H1 (cell line): ENCODE measurements around the gene OASL. TPM values are rescaled to one million over a fixed set of nuclear protein-coding genes. Genes with fewer than 3 reads are reported as not detected.

Experiments
- CTCF ChIA-PET: fragments of 300-600 bp; sonication (Branson Sonifier 250); formaldehyde crosslinking; loops from one replicate; lab custom pipeline; 2021; ENCODE audit not compliant: partially characterized antibody; lab: Charles Lee
- POLR2A ChIA-PET: fragments of 300-600 bp; sonication (Branson Sonifier 250); formaldehyde crosslinking; loops from one replicate; lab custom pipeline; 2021; ENCODE audit warnings: inconsistent platforms; ENCODE audit not compliant: partially characterized antibody; lab: Charles Lee
- DNase-seq, 2 experiments: peaks; one replicate each; pipeline versions ENCODE4 v3.0.0 to v3.0.0-alpha.2; 2010 to 2022; ENCODE audit warnings: low spot score in 2 of 2, low read depth in 1 of 2, mixed read lengths in 1 of 2
- FAIRE-seq: peaks from 2 replicates; lab custom pipeline; 2011; peaks lifted over from hg19 to GRCh38; lab: Jason Lieb, UNC
- H2AFZ ChIP-seq: 2 replicates; pipeline ENCODE4 v1.8.1; 2012; ENCODE audit warnings: low read length, inconsistent platforms
- H2AK5ac ChIP-seq: 2 replicates; pipeline ENCODE4 v1.6.1; 2013; ENCODE audit warnings: low read depth, low read length
- H2BK120ac ChIP-seq: replicated peaks from 2 replicates; pipeline ENCODE3; 2013; ENCODE audit warnings: low read depth, low read length, inconsistent platforms
- H2BK12ac ChIP-seq: 2 replicates; pipeline ENCODE4 v1.6.1; 2013; ENCODE audit warnings: low read depth, low read length
- H2BK15ac ChIP-seq: 2 replicates; pipeline ENCODE4 v1.6.1; 2013; ENCODE audit warnings: low read length
- H2BK20ac ChIP-seq: 2 replicates; pipeline ENCODE4 v1.6.1; 2013; ENCODE audit warnings: low read length
- H2BK5ac ChIP-seq: 2 replicates; pipeline ENCODE4 v1.6.1; 2013; ENCODE audit warnings: low read depth, low read length
- H3K14ac ChIP-seq: 2 replicates; pipeline ENCODE4 v1.6.1; 2013; ENCODE audit warnings: inconsistent platforms; ENCODE audit not compliant: insufficient read length
- H3K18ac ChIP-seq: 2 replicates; pipeline ENCODE4 v1.6.1; 2013; ENCODE audit warnings: low read length; ENCODE audit errors: extremely low read depth
- H3K23ac ChIP-seq: 2 replicates; pipeline ENCODE4 v1.6.1; 2013; ENCODE audit warnings: inconsistent platforms; ENCODE audit not compliant: insufficient read length
- H3K23me2 ChIP-seq: 2 replicates; pipeline ENCODE4 v1.6.1; 2013; ENCODE audit warnings: low read depth, low read length
- H3K27ac ChIP-seq: 2 replicates; pipeline ENCODE4 v1.6.1; 2011; ENCODE audit warnings: low read depth, low read length, inconsistent platforms
- H3K27me3 ChIP-seq, 4 experiments: replicated peaks in 1 of 4; 1 replicate in 1 of 4; 2 replicates in 3 of 4; pipeline versions ENCODE4 v1.6.1 to v1.8.1; 2011 to 2013; ENCODE audit warnings: low read length in 3 of 4, mild to moderate bottlenecking in 3 of 4, inconsistent platforms in 2 of 4, mixed read lengths in 2 of 4, moderate library complexity in 1 of 4; ENCODE audit not compliant: control insufficient read depth in 3 of 4, insufficient read depth in 3 of 4; ENCODE audit errors: extremely low read depth in 1 of 4
- H3K36me3 ChIP-seq, 4 experiments: 2 replicates each; pipeline versions ENCODE4 v1.6.1 to v1.8.1; 2011 to 2013; ENCODE audit warnings: mild to moderate bottlenecking in 4 of 4, low read length in 3 of 4, moderate library complexity in 2 of 4, control low read depth in 1 of 4, inconsistent platforms in 1 of 4; ENCODE audit not compliant: insufficient read depth in 4 of 4, control insufficient read depth in 2 of 4
- H3K4ac ChIP-seq: replicated peaks from 2 replicates; pipeline ENCODE3; 2013; ENCODE audit warnings: low read length, low read depth, mixed read lengths, inconsistent platforms; ENCODE audit not compliant: insufficient read length
- H3K4me1 ChIP-seq, 4 experiments: replicated peaks in 1 of 4; 1 replicate in 1 of 4; 2 replicates in 3 of 4; pipeline versions ENCODE4 v1.6.1 to v1.8.1; 2011 to 2013; ENCODE audit warnings: low read length in 3 of 4, inconsistent platforms in 2 of 4, mixed read lengths in 1 of 4; ENCODE audit not compliant: insufficient read depth in 4 of 4, control insufficient read depth in 3 of 4
- H3K4me2 ChIP-seq, 2 experiments: 2 replicates each; pipeline versions ENCODE4 v1.6.1 to v1.8.1; 2011 to 2013; ENCODE audit warnings: low read depth in 2 of 2, low read length in 2 of 2, control low read depth in 1 of 2, inconsistent platforms in 1 of 2, mild to moderate bottlenecking in 1 of 2; ENCODE audit not compliant: insufficient read depth in 1 of 2
- H3K4me3 ChIP-seq, 4 experiments: fragments of 200-600, 300-600 bp in 1 of 4; sonication (generic), shearing (Covaris generic), sonication (Bioruptor Twin) in 1 of 4; 2 replicates each; pipeline versions ENCODE4 v1.5.1 to v1.8.1; 2011 to 2016; ENCODE audit warnings: low read length in 4 of 4, low read depth in 3 of 4, control low read depth in 2 of 4, inconsistent platforms in 2 of 4, mild to moderate bottlenecking in 2 of 4, mixed read lengths in 1 of 4, moderate library complexity in 1 of 4; ENCODE audit not compliant: insufficient read depth in 2 of 4; ENCODE audit errors: extremely low read depth in 1 of 4
- H3K56ac ChIP-seq: replicated peaks from 2 replicates; pipeline ENCODE3; 2013; ENCODE audit warnings: low read depth, mild to moderate bottlenecking, mixed read lengths, low read length, inconsistent platforms; ENCODE audit not compliant: insufficient read length
- H3K79me1 ChIP-seq: 2 replicates; pipeline ENCODE4 v1.6.1; 2013; ENCODE audit warnings: low read depth, low read length, control low read depth
- H3K79me2 ChIP-seq, 2 experiments: 2 replicates each; pipeline versions ENCODE4 v1.6.1 to v1.8.1; 2012 to 2013; ENCODE audit warnings: low read length in 2 of 2, mild to moderate bottlenecking in 2 of 2, inconsistent platforms in 1 of 2; ENCODE audit not compliant: insufficient read depth in 2 of 2, control insufficient read depth in 1 of 2
- H3K9ac ChIP-seq, 4 experiments: replicated peaks in 1 of 4; 1 replicate in 1 of 4; 2 replicates in 3 of 4; pipeline versions ENCODE4 v1.6.1 to v1.8.1; 2011 to 2013; ENCODE audit warnings: low read depth in 3 of 4, low read length in 3 of 4, control low read depth in 2 of 4, mild to moderate bottlenecking in 2 of 4, moderate library complexity in 2 of 4, inconsistent platforms in 1 of 4; ENCODE audit errors: extremely low read depth in 1 of 4
- H3K9me3 ChIP-seq, 2 experiments: 2 replicates each; pipeline versions ENCODE4 v1.6.1 to v1.8.1; 2012 to 2013; ENCODE audit warnings: mild to moderate bottlenecking in 2 of 2, moderate library complexity in 2 of 2, control low read depth in 1 of 2, inconsistent platforms in 1 of 2, low read depth in 1 of 2, low read length in 1 of 2, mixed read lengths in 1 of 2; ENCODE audit not compliant: insufficient read depth in 2 of 2
- H4K20me1 ChIP-seq, 2 experiments: replicated peaks in 1 of 2; 2 replicates each; pipeline versions ENCODE3 to v1.8.1; 2011 to 2013; ENCODE audit warnings: inconsistent platforms in 2 of 2, low read length in 2 of 2, mild to moderate bottlenecking in 1 of 2; ENCODE audit not compliant: insufficient read depth in 2 of 2, control insufficient read depth in 1 of 2
- H4K5ac ChIP-seq: 2 replicates; pipeline ENCODE4 v1.6.1; 2013; ENCODE audit warnings: low read length, low read depth, mixed read lengths, inconsistent platforms; ENCODE audit not compliant: insufficient read length
- H4K8ac ChIP-seq: 2 replicates; pipeline ENCODE4 v1.8.0; 2013; ENCODE audit warnings: mild to moderate bottlenecking, moderate library complexity, low read length, inconsistent platforms; ENCODE audit not compliant: insufficient read depth; ENCODE audit errors: extremely low read depth
- H4K91ac ChIP-seq: replicated peaks from 2 replicates; pipeline ENCODE3; 2013; ENCODE audit warnings: low read length, mixed read lengths, inconsistent platforms; ENCODE audit not compliant: insufficient read length
- ASH2L ChIP-seq: fragments of 200-600, 300-600 bp; sonication (generic); IDR thresholded peaks from one replicate; pipeline ENCODE4 v1.7.1; 2017; ENCODE audit warnings: low read length
- BACH1 ChIP-seq: IDR thresholded peaks from 2 replicates; pipeline ENCODE4 v1.6.1; 2012; ENCODE audit warnings: low read length, improper control_type of control experiment
- BRCA1 ChIP-seq: IDR thresholded peaks from 2 replicates; pipeline ENCODE4 v1.6.1; 2012; ENCODE audit warnings: low read depth, low read length, improper control_type of control experiment
- CBX5 ChIP-seq: fragments of 300-800, 300-1000 bp; sonication (generic); IDR thresholded peaks from 2 replicates; pipeline ENCODE4 v1.7.1; 2016; ENCODE audit warnings: antibody characterized with exemption, low read length, low read depth
- CEBPB ChIP-seq: IDR thresholded peaks from 2 replicates; pipeline ENCODE4 v1.6.1; 2012; ENCODE audit warnings: low read depth, low read length
- CHD2 ChIP-seq: IDR thresholded peaks from 2 replicates; pipeline ENCODE4 v1.6.1; 2012; ENCODE audit warnings: low read length, improper control_type of control experiment
- JUND ChIP-seq: IDR thresholded peaks from 2 replicates; pipeline ENCODE4 v1.6.1; 2011; ENCODE audit warnings: mild to moderate bottlenecking, improper control_type of control experiment, low read length
- NRF1 ChIP-seq: IDR thresholded peaks from 2 replicates; pipeline ENCODE4 v1.6.1; 2011; ENCODE audit warnings: mild to moderate bottlenecking, low read depth, low read length, improper control_type of control experiment
- RAD21 ChIP-seq, 2 experiments: IDR thresholded peaks in 1 of 2; conservative IDR thresholded peaks in 1 of 2; 2 replicates each; pipeline ENCODE4 v1.6.1; 2011; ENCODE audit warnings: low read depth in 2 of 2, low read length in 2 of 2, improper control_type of control experiment in 1 of 2, inconsistent platforms in 1 of 2, mild to moderate bottlenecking in 1 of 2, moderate library complexity in 1 of 2
- RXRA ChIP-seq: IDR thresholded peaks from 2 replicates; pipeline ENCODE4 v1.6.1; 2011; ENCODE audit warnings: low read depth, mild to moderate bottlenecking, low read length, moderate library complexity; ENCODE audit not compliant: insufficient read depth
- SP4 ChIP-seq: IDR thresholded peaks from 2 replicates; pipeline ENCODE4 v1.6.1; 2012; ENCODE audit warnings: low read length, inconsistent platforms
- WGBS, 2 experiments: shearing (Covaris generic) in 1 of 2; methylation state at CpG; one replicate each; pipeline versions ENCODE4 v1.1.6 to v1.1.7; 2013 to 2015; ENCODE audit warnings: low lambda C conversion rate in 2 of 2, mixed read lengths in 2 of 2, inconsistent platforms in 1 of 2, low coverage in 1 of 2, missing lambda C conversion rate in 1 of 2; ENCODE audit not compliant: insufficient replicate concordance in 2 of 2, insufficient coverage in 1 of 2, insufficient read length in 1 of 2; ENCODE audit errors: extremely low coverage in 1 of 2, missing lambda C conversion rate in 1 of 2; 5-methylcytosine and 5-hydroxymethylcytosine counted together
- polyA plus RNA-seq, 7 experiments: library from polyadenylated mRNA; depleted of rRNA in 3 of 7; stranded (reverse) in 5 of 7; unstranded in 2 of 7; fragments of >200 nt in 5 of 7; fragments of 200-250 nt in 2 of 7; gene quantifications; 1 replicate in 5 of 7; 2 replicates in 1 of 7; 4 replicates in 1 of 7; pipeline versions ENCODE4 v1.2.1 to v1.2.3, GENCODE V29; 2011 to 2013; ENCODE audit warnings: missing spikeins in 2 of 7, mixed read lengths in 2 of 7
- total RNA-seq: library from RNA; stranded (reverse); fragmentation: NEBNext Ultra II Directional; extraction: Animal tissue kit (Norgen Biotek cat#: 25700); gene quantifications from 2 replicates; pipeline ENCODE4 v1.2.1, GENCODE V29; 2021

OASL gene
- total and polyA plus RNA-seq, 2 of the 8 experiments (the other 6 are each of a cell fraction or from before 2014, with no cell fraction given): not detected

GRCh38 chr12:121064116-121064515, 25.1 kb upstream of the OASL start:
- Histone ChIP-seq H3K23ac (no peak overlapping the region), H3K23me2 (no peaks in the 10 kb centered on the region; the same call in 1 of the 2 replicates), H3K18ac (no peak overlapping the region), H3K79me1 (no peaks in the 10 kb centered on the region), H3K79me2 (no peaks in the 10 kb centered on the region), H3K14ac (no peak overlapping the region), H2BK20ac (no peak overlapping the region), H3K27me3 (no peaks in the 10 kb centered on the region), H2BK12ac (no peak overlapping the region), H2BK5ac (no peak overlapping the region), H2BK120ac (no peak overlapping the region), H4K5ac (no peak overlapping the region), H3K9me3 (no peaks in the 10 kb centered on the region), H4K91ac (no peak overlapping the region), H3K4me1 (peaks cover 0 to 3% (median 0%) of the 10 kb centered on the region in 4 experiments; a peak in 1 of 7 replicates), H2BK15ac (no peak overlapping the region), H3K4me2 (no peak overlapping the region), H3K36me3 (no peaks in the 10 kb centered on the region), H4K20me1 (no peaks in the 10 kb centered on the region), H2AFZ (no peak overlapping the region), H3K9ac (no peak overlapping the region), H3K27ac (no peak overlapping the region), H3K56ac (no peak overlapping the region), H3K4ac (no peak overlapping the region), H4K8ac (no peak overlapping the region), H3K4me3 (no peak overlapping the region), H2AK5ac (no peak overlapping the region)
- ChIA-PET CTCF (interaction anchor here (0.7 to 1.0 kb wide), 2 partner anchors 32 to 480 kb away, joined by 3 to 4 read pairs; no protein-coding TSS in a partner anchor), POLR2A (no interaction called here)
- no peak for TF ChIP-seq BACH1
- TF ChIP-seq RAD21 (IDR thresholded peaks at IDR 0.05 in 1 of 2, conservative IDR thresholded peaks at IDR 0.05 in 1 of 2; ENCODE audit: low read depth in 2 of 2, low read length in 2 of 2): no peak
- no peak for TF ChIP-seq CEBPB
- TF ChIP-seq NRF1: no peak
- no peak for TF ChIP-seq ASH2L
- TF ChIP-seq CBX5: no peak
- no peak for TF ChIP-seq SP4
- TF ChIP-seq CHD2: no peak
- TF ChIP-seq RXRA: no peak
- TF ChIP-seq JUND: no peak
- no peak for TF ChIP-seq BRCA1
- DNase-seq: peak in 1 of 2 experiments; percentile 8
- no peak for FAIRE-seq
- WGBS, 2 experiments: 100% methylated on average over 1 of the region's 1 CpG; no CpG with 5 or more reads in 1 of the 2 experiments
